ENCODE measurements around the gene AP2B1. TPM values are rescaled to one million over a fixed set of nuclear protein-coding genes. Genes with fewer than 3 reads are reported as not detected.

AP2B1 gene
- total RNA-seq, 1 donor from 2014 or later: 142 TPM

- TF ChIP-seq CTCF (conservative IDR thresholded peaks at IDR 0.05; ENCODE audit: low read depth, low read length): no peak
- H3K4me3 ChIP-seq (ENCODE audit: low read depth, low read length): no peak overlapping the region
- peak; percentile 31 for DNase-seq (ENCODE audit: low read depth)
Observed at GRCh38 chr17:35684055-35684802, 97.1 kb downstream of the AP2B1 start.

- no peak for TF ChIP-seq CTCF (conservative IDR thresholded peaks at IDR 0.05; ENCODE audit: low read depth, low read length)
- DNase-seq (ENCODE audit: low read depth): no peak
- H3K4me3 ChIP-seq (ENCODE audit: low read depth, low read length): no peak overlapping the region
Observed at GRCh38 chr17:35692512-35693210, 105.5 kb downstream of the AP2B1 start.

- H3K4me3 ChIP-seq (ENCODE audit: low read depth, low read length): no peak overlapping the region
- TF ChIP-seq CTCF (conservative IDR thresholded peaks at IDR 0.05; ENCODE audit: low read depth, low read length): no peak
- DNase-seq (ENCODE audit: low read depth): no peak
Observed at GRCh38 chr17:35693662-35694061, 106.5 kb downstream of the AP2B1 start.

GRCh38 chr17:35694906-35695305 lies 107.8 kb downstream of the AP2B1 start:
- no peak for TF ChIP-seq CTCF (conservative IDR thresholded peaks at IDR 0.05; ENCODE audit: low read depth, low read length)
- H3K4me3 ChIP-seq (ENCODE audit: low read depth, low read length): no peak overlapping the region
- no peak for DNase-seq (ENCODE audit: low read depth)

- TF ChIP-seq CTCF (conservative IDR thresholded peaks at IDR 0.05; ENCODE audit: low read depth, low read length): no peak
- DNase-seq (ENCODE audit: low read depth): no peak
- no peak overlapping the region for H3K4me3 ChIP-seq (ENCODE audit: low read depth, low read length)
Observed at GRCh38 chr17:35695613-35696012, 108.5 kb downstream of the AP2B1 start.

- no peak overlapping the region for H3K4me3 ChIP-seq (ENCODE audit: low read depth, low read length)
- no peak for DNase-seq (ENCODE audit: low read depth)
- TF ChIP-seq CTCF (conservative IDR thresholded peaks at IDR 0.05; ENCODE audit: low read depth, low read length): no peak
Observed at GRCh38 chr17:35698800-35699199, 111.7 kb downstream of the AP2B1 start.
